ENCODE data around the gene MED31.

MED31 gene

GRCh38 chr17:6630390-6630789, 21.0 kb downstream of the MED31 start:
- H3K36me3 ChIP-seq (ENCODE audit: control insufficient read depth in 4 of 4, insufficient read depth in 4 of 4, low read length in 3 of 4) = peaks cover 8 to 64% (median 26%) of the 10 kb centered on the region in 4 experiments
- no peak for DNase-seq
- POLR2A ChIA-PET = interaction anchor here (0.7 kb wide), 1 partner anchor 24 kb away, joined by 3 read pairs; no protein-coding TSS in a partner anchor
- no peaks in the 10 kb centered on the region for H3K27me3 ChIP-seq (replicated peaks in 2 of 5; ENCODE audit: control insufficient read depth in 4 of 5, insufficient read depth in 5 of 5, low read length in 4 of 5)
- no CpG with 5 or more reads among the region's 1 CpG for WGBS (ENCODE audit: insufficient coverage)
- no peak overlapping the region for H3K4me3 ChIP-seq (ENCODE audit: control insufficient read depth in 1 of 7, extremely low read depth in 1 of 7, insufficient read depth in 4 of 7, low read depth in 2 of 7, low read length in 6 of 7)
- CTCF ChIA-PET = interaction anchor here (1.2 kb wide), 1 partner anchor 18 kb away, joined by 4 read pairs; no protein-coding TSS in a partner anchor
- H3K9me3 ChIP-seq (ENCODE audit: control extremely low read depth in 1 of 5, control insufficient read depth in 4 of 5, insufficient read depth in 2 of 5, low read depth in 1 of 5, low read length in 4 of 5) = no peaks in the 10 kb centered on the region
- no peaks in the 10 kb centered on the region for H3K4me1 ChIP-seq (ENCODE audit: control extremely low read depth in 1 of 4, control insufficient read depth in 4 of 4, insufficient read depth in 4 of 4, low read length in 3 of 4)
- H3K27ac ChIP-seq (ENCODE audit: insufficient read depth in 1 of 2, low read depth in 1 of 2, low read length in 2 of 2, poor library complexity in 1 of 2, severe bottlenecking in 2 of 2) = no peak overlapping the region

DNA sequence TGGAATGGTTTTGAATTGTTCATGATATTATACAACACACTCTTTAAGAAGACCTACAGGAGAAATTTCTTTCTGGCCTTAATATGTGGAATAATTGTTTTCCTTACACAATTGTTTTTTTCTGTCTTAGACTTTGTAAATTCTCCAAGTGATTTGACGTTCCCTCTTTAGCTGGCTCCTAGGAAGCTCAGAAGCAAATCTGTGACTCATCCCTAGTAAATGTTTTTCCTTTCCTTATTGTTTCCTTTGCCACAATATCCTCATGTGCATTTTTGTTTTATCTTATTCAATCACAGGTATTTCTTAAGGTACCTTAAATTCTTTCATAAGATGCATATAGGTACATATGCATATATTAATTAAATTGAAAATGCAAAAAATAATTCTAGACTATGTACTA, 24.4 kb downstream of the MED31 start:
- Histone ChIP-seq H3K27me3 (replicated peaks in 2 of 5; ENCODE audit: control insufficient read depth in 4 of 5, insufficient read depth in 5 of 5, low read length in 4 of 5) (no peaks in the 10 kb centered on the region), H3K27ac (ENCODE audit: insufficient read depth in 1 of 2, low read depth in 1 of 2, low read length in 2 of 2, poor library complexity in 1 of 2, severe bottlenecking in 2 of 2) (no peak overlapping the region), H3K4me3 (ENCODE audit: control insufficient read depth in 1 of 7, extremely low read depth in 1 of 7, insufficient read depth in 4 of 7, low read depth in 2 of 7, low read length in 6 of 7) (no peak overlapping the region), H3K4me1 (ENCODE audit: control extremely low read depth in 1 of 4, control insufficient read depth in 4 of 4, insufficient read depth in 4 of 4, low read length in 3 of 4) (no peaks in the 10 kb centered on the region), H3K36me3 (ENCODE audit: control insufficient read depth in 4 of 4, insufficient read depth in 4 of 4, low read length in 3 of 4) (peaks cover 2 to 64% (median 23%) of the 10 kb centered on the region in 4 experiments), H3K9me3 (ENCODE audit: control extremely low read depth in 1 of 5, control insufficient read depth in 4 of 5, insufficient read depth in 2 of 5, low read depth in 1 of 5, low read length in 4 of 5) (no peaks in the 10 kb centered on the region)
- ChIA-PET CTCF (no interaction called here), POLR2A (interaction anchor here (0.6 kb wide), 1 partner anchor 695 kb away, joined by 3 read pairs; no protein-coding TSS in a partner anchor)
- WGBS (ENCODE audit: insufficient coverage) = 100% methylated on average over 1 of the region's 1 CpG
- DNase-seq = no peak

DNA sequence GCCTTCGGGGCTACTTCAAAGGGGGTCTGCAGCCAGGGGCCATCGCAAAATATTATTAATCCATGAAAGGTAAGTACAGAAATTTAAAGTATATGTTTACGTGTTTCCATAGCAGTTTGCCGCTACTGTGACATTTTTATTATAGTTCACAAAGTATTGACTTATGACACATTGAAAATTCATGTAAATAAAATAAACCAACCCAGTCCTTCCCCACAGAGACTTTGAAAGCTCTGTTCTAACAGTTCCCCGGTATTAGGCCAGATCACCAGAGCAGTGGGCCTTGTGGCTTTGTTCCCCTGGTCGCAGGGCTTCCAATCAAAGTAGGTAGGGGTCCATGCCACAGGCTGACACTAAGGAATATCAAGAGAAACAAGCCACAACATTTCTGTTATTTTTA, 24.8 kb downstream of the MED31 start:
- no peaks in the 10 kb centered on the region for H3K27me3 ChIP-seq (replicated peaks in 2 of 5; ENCODE audit: control insufficient read depth in 4 of 5, insufficient read depth in 5 of 5, low read length in 4 of 5)
- DNase-seq = no peak
- peaks cover 3 to 67% (median 24%) of the 10 kb centered on the region in 4 experiments for H3K36me3 ChIP-seq (ENCODE audit: control insufficient read depth in 4 of 4, insufficient read depth in 4 of 4, low read length in 3 of 4)
- no peaks in the 10 kb centered on the region for H3K4me1 ChIP-seq (ENCODE audit: control extremely low read depth in 1 of 4, control insufficient read depth in 4 of 4, insufficient read depth in 4 of 4, low read length in 3 of 4)
- H3K4me3 ChIP-seq (ENCODE audit: control insufficient read depth in 1 of 7, extremely low read depth in 1 of 7, insufficient read depth in 4 of 7, low read depth in 2 of 7, low read length in 6 of 7) = no peak overlapping the region
- CTCF ChIA-PET = no interaction called here
- no peak overlapping the region for H3K27ac ChIP-seq (ENCODE audit: insufficient read depth in 1 of 2, low read depth in 1 of 2, low read length in 2 of 2, poor library complexity in 1 of 2, severe bottlenecking in 2 of 2)
- H3K9me3 ChIP-seq (ENCODE audit: control extremely low read depth in 1 of 5, control insufficient read depth in 4 of 5, insufficient read depth in 2 of 5, low read depth in 1 of 5, low read length in 4 of 5) = no peaks in the 10 kb centered on the region
- 100% methylated on average over 1 of the region's 6 CpGs for WGBS (ENCODE audit: insufficient coverage)
- POLR2A ChIA-PET = no interaction called here

DNA sequence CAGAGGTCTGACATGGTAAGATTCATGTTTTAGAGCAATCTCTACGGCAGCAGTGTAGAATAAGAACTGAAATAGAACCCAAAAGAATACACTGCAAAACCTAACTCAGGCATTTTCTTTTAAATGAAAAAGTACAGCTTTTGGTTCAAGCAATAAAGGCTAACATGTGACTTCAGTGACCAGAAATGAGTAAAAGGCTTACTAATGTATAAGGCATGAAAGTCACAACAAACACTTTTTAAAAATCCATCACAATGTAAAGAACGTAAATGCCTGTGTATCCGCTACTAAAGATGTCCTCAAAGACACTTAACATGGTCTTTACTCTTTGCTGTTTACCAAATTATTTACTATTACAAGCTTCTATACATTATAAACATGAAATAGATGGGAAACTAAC, 27.5 kb downstream of the MED31 start:
- no peak overlapping the region for H3K4me3 ChIP-seq (ENCODE audit: control insufficient read depth in 1 of 7, extremely low read depth in 1 of 7, insufficient read depth in 4 of 7, low read depth in 2 of 7, low read length in 6 of 7)
- CTCF ChIA-PET = no interaction called here

GRCh38 chr17:6611231-6611630, 40.2 kb downstream of the MED31 start:
- ChIA-PET CTCF (no interaction called here), POLR2A (interaction anchor here (0.7 kb wide), 1 partner anchor 405 kb away, joined by 5 read pairs; no protein-coding TSS in a partner anchor)
- no peaks in the 10 kb centered on the region for H3K9me3 ChIP-seq (ENCODE audit: control extremely low read depth in 1 of 5, control insufficient read depth in 4 of 5, insufficient read depth in 2 of 5, low read depth in 1 of 5, low read length in 4 of 5)
- no peak overlapping the region for H3K4me3 ChIP-seq (ENCODE audit: control insufficient read depth in 1 of 7, extremely low read depth in 1 of 7, insufficient read depth in 4 of 7, low read depth in 2 of 7, low read length in 6 of 7)
- no peak for DNase-seq
- no peaks in the 10 kb centered on the region for H3K27me3 ChIP-seq (replicated peaks in 2 of 5; ENCODE audit: control insufficient read depth in 4 of 5, insufficient read depth in 5 of 5, low read length in 4 of 5)
- no peaks in the 10 kb centered on the region for H3K4me1 ChIP-seq (ENCODE audit: control extremely low read depth in 1 of 4, control insufficient read depth in 4 of 4, insufficient read depth in 4 of 4, low read length in 3 of 4)
- H3K27ac ChIP-seq (ENCODE audit: insufficient read depth in 1 of 2, low read depth in 1 of 2, low read length in 2 of 2, poor library complexity in 1 of 2, severe bottlenecking in 2 of 2) = no peak overlapping the region
- 100% methylated on average over 2 of the region's 4 CpGs for WGBS (ENCODE audit: insufficient coverage)
- H3K36me3 ChIP-seq (ENCODE audit: control insufficient read depth in 4 of 4, insufficient read depth in 4 of 4, low read length in 3 of 4) = peaks cover 20 to 67% (median 39%) of the 10 kb centered on the region in 4 experiments

More for the DNA sequence above, 27.5 kb downstream of the MED31 start:
- Histone ChIP-seq H3K27me3 (replicated peaks in 2 of 5; ENCODE audit: control insufficient read depth in 4 of 5, insufficient read depth in 5 of 5, low read length in 4 of 5) (no peaks in the 10 kb centered on the region), H3K36me3 (ENCODE audit: control insufficient read depth in 4 of 4, insufficient read depth in 4 of 4, low read length in 3 of 4) (peaks cover 8 to 72% (median 29%) of the 10 kb centered on the region in 4 experiments), H3K9me3 (ENCODE audit: control extremely low read depth in 1 of 5, control insufficient read depth in 4 of 5, insufficient read depth in 2 of 5, low read depth in 1 of 5, low read length in 4 of 5) (no peaks in the 10 kb centered on the region), H3K27ac (ENCODE audit: insufficient read depth in 1 of 2, low read depth in 1 of 2, low read length in 2 of 2, poor library complexity in 1 of 2, severe bottlenecking in 2 of 2) (no peak overlapping the region), H3K4me1 (ENCODE audit: control extremely low read depth in 1 of 4, control insufficient read depth in 4 of 4, insufficient read depth in 4 of 4, low read length in 3 of 4) (no peaks in the 10 kb centered on the region)
- DNase-seq = no peak
- POLR2A ChIA-PET = no interaction called here
- 100% methylated on average over 3 of the region's 3 CpGs for WGBS (ENCODE audit: insufficient coverage)

DNA sequence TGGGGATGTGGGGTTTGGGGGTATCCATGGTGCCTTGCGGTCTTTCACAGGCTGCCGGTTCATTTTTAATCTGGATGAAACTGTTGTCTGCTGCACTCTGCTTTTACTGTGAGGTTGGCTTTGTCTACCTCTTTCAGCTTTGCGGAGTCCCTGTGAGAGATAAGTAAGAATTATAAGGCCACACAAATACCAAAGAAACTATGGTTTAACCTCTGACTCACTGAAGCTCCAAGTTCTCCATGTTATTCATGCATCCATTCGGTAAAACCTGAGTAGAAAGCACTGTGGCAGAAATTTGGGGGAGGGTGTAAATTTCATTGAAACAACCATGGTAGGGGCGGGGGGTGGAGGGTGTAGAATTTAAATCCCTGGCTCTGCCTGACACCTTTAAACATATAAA, 41.4 kb downstream of the MED31 start:
- H3K9me3 ChIP-seq (ENCODE audit: control extremely low read depth in 1 of 5, control insufficient read depth in 4 of 5, insufficient read depth in 2 of 5, low read depth in 1 of 5, low read length in 4 of 5) = no peaks in the 10 kb centered on the region
- no peak for DNase-seq
- no peaks in the 10 kb centered on the region for H3K27me3 ChIP-seq (replicated peaks in 2 of 5; ENCODE audit: control insufficient read depth in 4 of 5, insufficient read depth in 5 of 5, low read length in 4 of 5)
- H3K36me3 ChIP-seq (ENCODE audit: control insufficient read depth in 4 of 4, insufficient read depth in 4 of 4, low read length in 3 of 4) = peaks cover 20 to 69% (median 44%) of the 10 kb centered on the region in 4 experiments
- POLR2A ChIA-PET = no interaction called here
- WGBS (ENCODE audit: insufficient coverage) = no CpG with 5 or more reads among the region's 5 CpGs
- no peaks in the 10 kb centered on the region for H3K4me1 ChIP-seq (ENCODE audit: control extremely low read depth in 1 of 4, control insufficient read depth in 4 of 4, insufficient read depth in 4 of 4, low read length in 3 of 4)
- H3K27ac ChIP-seq (ENCODE audit: insufficient read depth in 1 of 2, low read depth in 1 of 2, low read length in 2 of 2, poor library complexity in 1 of 2, severe bottlenecking in 2 of 2) = no peak overlapping the region
- CTCF ChIA-PET = interaction anchor here (2.2 kb wide), 1 partner anchor 138 kb away, joined by 8 read pairs; no protein-coding TSS in a partner anchor
- no peak overlapping the region for H3K4me3 ChIP-seq (ENCODE audit: control insufficient read depth in 1 of 7, extremely low read depth in 1 of 7, insufficient read depth in 4 of 7, low read depth in 2 of 7, low read length in 6 of 7)

DNA sequence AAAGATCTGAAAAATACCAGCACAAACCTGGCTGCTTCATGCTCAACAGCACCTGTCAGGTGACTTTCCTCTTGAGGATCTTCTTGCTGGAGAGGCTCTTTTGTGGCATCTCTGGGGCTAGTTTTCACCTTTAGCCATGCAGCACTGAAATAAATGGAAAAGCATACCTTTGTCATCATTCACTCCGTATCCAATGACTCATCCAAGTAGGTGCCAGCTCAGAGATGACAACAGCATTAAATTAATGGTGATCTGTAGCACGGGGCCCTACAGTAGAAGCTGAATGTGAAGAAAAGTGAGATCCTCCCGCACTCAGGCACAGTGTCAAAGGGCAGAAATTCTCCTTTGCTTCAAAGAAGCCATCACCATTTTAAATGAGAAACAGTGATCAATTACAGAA, 43.1 kb downstream of the MED31 start:
- peaks cover 21 to 73% (median 52%) of the 10 kb centered on the region in 4 experiments for H3K36me3 ChIP-seq (ENCODE audit: control insufficient read depth in 4 of 4, insufficient read depth in 4 of 4, low read length in 3 of 4)
- 97% methylated on average over 3 of the region's 3 CpGs for WGBS (ENCODE audit: insufficient coverage)
- no peak overlapping the region for H3K4me3 ChIP-seq (ENCODE audit: control insufficient read depth in 1 of 7, extremely low read depth in 1 of 7, insufficient read depth in 4 of 7, low read depth in 2 of 7, low read length in 6 of 7)
- CTCF ChIA-PET = interaction anchor here (2.2 kb wide), 1 partner anchor 136 kb away, joined by 8 read pairs; no protein-coding TSS in a partner anchor
- H3K4me1 ChIP-seq (ENCODE audit: control extremely low read depth in 1 of 4, control insufficient read depth in 4 of 4, insufficient read depth in 4 of 4, low read length in 3 of 4) = no peaks in the 10 kb centered on the region
- no peak overlapping the region for H3K27ac ChIP-seq (ENCODE audit: insufficient read depth in 1 of 2, low read depth in 1 of 2, low read length in 2 of 2, poor library complexity in 1 of 2, severe bottlenecking in 2 of 2)
- no peaks in the 10 kb centered on the region for H3K27me3 ChIP-seq (replicated peaks in 2 of 5; ENCODE audit: control insufficient read depth in 4 of 5, insufficient read depth in 5 of 5, low read length in 4 of 5)
- DNase-seq = no peak
- H3K9me3 ChIP-seq (ENCODE audit: control extremely low read depth in 1 of 5, control insufficient read depth in 4 of 5, insufficient read depth in 2 of 5, low read depth in 1 of 5, low read length in 4 of 5) = no peaks in the 10 kb centered on the region
- POLR2A ChIA-PET = no interaction called here
